DLD1 (cell line): ENCODE data around the gene DOCK4.
"Not testable (repeated sequence)": the region's sequence is repeated elsewhere in the genome, so short reads cannot be mapped to it uniquely, and the experiment has no call there.

Experiments used
- in situ Hi-C: cut with HindIII; loops from 2 replicates; pipeline ENCODE4 v1.10.0; 2017; ENCODE audit warnings: low sequenced_read_pairs

Gene DOCK4

GRCh38 chr7:112134039-112134438 is 72.2 kb downstream of the DOCK4 start:
- in situ Hi-C loops = no loop called here

DNA sequence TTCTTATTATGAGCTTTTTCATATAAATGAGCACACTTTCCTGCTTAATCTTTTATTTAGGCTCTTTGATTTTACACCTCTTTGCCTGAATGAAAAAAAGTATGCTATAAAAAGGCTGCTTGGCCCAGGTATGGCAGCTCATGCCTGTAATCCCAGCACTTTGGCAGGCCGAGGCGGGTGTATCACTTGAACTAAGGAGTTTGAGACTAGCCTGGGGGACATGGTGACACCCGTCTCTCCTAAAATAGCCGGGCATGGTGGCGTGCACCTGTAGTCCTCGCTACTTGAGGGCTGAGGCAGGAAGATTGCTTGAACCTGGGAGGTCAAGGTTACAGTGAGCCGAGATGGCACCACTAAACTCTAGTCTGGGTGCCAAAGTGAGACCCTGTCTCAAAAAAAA is 72.9 kb downstream of the DOCK4 start:
- in situ Hi-C loops = no loop called here

GRCh38 chr7:112132051-112132694 is 74.0 kb downstream of the DOCK4 start:
- in situ Hi-C loops = no loop called here

GRCh38 chr7:112130729-112131410 is 75.3 kb downstream of the DOCK4 start:
- in situ Hi-C loops = no loop called here

- in situ Hi-C loops = no loop called here
These were observed 76.4 kb downstream of the DOCK4 start for GRCh38 chr7:112129655-112130323.

DNA sequence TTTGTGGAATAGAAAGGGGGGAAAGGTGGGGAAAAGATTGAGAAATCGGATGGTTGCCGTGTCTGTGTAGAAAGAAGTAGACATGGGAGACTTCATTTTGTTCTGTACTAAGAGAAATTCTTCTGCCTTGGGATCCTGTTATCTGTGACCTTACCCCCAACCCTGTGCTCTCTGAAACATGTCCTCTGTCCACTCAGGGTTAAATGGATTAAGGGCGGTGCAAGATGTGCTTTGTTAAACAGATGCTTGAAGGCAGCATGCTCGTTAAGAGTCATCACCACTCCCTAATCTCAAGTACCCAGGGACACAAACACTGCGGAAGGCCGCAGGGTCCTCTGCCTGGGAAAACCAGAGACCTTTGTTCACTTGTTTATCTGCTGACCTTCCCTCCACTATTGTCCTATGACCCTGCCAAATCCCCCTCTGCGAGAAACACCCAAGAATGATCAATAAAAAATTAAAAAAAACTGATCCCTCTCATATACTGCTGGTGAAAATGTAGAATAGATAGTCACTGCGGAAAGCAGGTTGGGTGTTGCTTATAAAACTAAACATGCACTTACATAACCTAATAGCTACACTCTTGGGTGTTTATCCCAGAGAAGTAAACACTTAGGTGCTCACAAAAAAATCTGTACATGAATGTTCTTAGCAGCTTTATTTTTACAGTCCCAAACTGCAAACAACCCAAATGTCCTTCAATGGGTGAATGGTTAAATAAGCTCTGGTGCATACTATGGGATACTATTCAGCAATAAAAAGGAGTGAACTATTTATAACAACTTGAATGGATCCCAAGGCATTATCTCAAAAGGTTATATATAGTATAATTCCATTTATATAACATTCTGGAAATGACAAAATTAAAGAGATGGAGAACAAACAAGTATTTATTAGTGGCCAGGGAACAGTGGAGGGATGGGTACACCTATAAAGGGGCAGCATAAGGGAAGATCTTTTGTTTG is 77.5 kb downstream of the DOCK4 start:
- in situ Hi-C loops = not testable (repeated sequence)

DNA sequence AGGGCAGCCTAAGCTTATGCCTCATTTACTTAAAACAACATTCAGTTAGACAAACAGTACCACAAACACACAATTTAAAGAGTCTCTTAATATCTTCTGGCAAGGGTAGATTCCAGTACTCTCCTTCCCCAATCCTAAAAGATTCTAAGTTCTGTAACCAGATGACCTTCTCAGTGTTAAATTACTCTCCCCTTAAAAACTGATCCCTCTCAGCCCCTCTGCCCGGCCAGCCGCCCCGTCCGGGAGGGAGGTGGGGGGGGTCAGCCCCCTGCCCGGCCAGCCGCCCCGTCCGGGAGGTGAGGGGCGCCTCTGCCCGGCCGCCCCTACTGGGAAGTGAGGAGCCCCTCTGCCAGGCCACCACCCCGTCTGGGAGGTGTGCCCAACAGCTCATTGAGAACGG is 78.2 kb downstream of the DOCK4 start:
- in situ Hi-C loops = not testable (repeated sequence)

- in situ Hi-C loops = no loop called here
These were observed 80.9 kb downstream of the DOCK4 start for GRCh38 chr7:112125250-112125649.

DNA sequence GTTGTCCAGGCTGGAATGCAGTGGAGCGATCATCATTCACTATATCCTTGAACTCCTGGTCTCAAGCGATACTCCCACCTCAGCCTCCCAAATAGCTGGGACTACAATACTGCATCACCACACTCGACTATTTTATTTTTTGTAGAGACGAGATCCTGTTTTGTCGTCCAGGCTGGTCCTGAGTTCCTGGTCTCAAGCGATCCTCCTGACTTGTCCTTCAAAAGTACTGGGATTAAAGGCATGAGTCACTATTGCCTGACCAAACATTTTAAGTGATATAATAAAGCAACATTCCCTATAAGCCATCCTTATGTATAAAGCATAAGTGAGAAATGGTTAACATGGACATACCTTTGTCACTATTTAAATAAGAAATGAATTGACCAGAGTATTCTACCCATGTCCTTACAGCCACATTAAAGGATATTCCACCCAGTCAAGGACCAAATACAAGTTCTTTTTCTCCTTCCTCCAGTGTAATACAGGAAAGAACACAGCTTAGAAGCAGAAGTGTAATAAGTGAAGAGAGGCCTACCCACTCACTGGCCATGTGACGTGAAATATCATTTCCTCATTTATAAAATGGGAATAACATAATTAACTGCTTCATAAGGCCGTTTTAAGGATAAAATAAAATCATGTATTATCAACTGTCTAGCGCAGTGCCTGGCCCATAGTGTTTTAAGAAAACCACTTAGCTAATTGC is 82.0 kb downstream of the DOCK4 start:
- in situ Hi-C loops = no loop called here

DNA sequence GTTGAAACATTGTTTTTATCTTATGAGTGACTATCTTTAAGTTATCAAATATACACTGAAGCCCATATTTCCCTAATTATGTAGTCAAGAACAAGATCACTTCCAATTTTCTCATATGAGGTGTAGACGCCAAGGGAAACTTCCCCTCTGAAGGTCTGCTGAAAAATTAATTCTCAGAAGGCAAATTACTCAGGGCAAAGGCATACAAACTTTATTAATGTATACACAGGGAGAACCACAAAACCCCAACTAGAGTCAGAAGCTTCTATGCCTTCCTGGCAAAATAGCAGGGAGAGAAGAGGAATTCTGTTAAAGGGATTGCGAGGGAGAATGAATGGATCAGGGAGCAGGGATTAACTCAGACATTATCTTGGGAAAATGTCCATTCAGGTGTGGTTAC is 83.4 kb downstream of the DOCK4 start:
- in situ Hi-C loops = no loop called here

DNA sequence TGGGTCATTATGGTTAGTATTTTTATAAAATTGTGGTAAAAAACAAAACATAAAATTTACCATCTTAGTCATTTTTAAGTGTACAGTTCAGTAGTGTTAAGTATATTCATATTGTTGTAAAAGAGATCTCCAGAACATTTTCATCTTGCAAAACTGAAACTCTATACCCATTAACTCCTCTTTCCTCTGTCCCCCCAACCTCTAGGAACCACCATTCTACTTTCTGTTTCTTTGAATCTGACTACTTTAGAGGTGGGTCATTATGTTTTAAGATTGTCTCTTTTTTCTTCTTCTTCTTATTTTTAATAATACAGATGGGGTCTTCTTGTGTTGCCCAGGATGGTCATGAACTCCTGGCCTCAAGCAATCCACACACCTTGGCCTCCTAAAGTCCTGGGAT is 84.1 kb downstream of the DOCK4 start:
- in situ Hi-C loops = no loop called here

GRCh38 chr7:112121318-112121717 is 84.9 kb downstream of the DOCK4 start:
- in situ Hi-C loops = no loop called here

DNA sequence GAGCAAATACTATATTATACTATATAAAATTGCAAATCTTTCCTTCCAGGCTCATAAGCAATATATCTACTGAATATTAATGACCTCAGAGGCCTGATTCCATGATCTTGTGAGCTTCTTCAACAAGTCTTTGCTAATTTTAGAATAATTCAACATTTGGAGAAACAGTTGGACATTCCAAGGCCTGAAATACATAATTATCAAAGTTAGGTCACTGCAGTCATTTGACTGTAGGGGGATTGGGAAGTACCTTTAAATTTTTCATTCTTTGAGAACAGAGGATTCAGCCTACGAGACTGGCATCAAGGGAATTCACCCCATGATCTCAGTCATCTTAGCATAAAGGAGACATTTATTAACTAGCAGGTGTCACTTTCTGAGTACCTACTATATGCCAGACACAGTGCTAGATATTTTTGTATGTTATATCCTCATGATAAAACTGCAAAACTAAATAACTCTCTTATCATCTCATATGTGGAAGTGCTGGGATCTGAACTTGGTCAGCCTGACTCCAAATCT is 85.4 kb downstream of the DOCK4 start:
- in situ Hi-C loops = no loop called here

DNA sequence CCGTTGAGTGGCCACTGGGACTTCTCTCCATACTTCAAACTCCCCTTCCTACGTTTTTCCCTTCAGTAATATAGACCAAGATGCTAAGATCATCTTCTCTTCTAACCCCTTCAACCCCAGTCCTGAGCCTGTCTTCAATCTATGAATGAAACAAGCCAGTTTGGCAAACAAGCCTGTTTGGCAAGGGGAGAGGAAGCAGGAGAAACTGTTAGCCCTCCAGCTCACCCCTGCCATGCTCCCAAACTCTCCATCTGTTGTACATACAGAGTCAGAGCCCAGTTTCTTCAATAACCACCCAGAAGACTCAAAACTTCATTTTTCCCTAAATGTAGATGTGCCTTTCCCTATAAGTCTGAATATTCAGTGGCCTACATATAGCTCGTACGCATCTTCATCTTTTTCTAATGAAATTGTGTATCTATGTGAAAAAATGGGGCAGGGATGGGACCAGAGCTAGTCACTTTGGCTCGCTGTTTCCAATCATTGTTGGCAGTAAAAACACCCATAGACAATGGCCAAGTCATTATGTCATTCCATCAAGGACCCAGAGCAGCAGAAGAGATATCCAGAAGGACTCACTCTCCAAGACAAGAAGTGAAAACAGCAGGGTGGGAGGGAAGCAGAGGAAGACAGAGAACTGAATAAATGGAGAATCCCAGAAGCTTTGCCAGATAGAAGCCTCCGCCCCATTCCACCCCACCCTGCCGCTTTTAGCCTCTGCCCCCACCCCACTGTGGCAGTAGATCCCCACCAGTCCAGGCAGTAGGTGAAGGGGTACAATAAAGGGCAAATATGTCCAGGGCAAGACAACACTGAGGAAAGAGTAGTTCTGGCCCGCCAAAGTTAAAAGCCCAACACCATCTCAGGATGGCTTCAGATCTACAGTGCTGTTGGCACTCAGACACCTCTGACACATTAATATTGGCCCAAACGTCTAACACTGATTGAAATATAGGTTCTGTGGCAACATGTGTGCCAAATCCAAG is 87.3 kb downstream of the DOCK4 start:
- in situ Hi-C loops = no loop called here

GRCh38 chr7:112116894-112117293 is 89.3 kb downstream of the DOCK4 start:
- in situ Hi-C loops = no loop called here

- in situ Hi-C loops = no loop called here
These were observed 89.8 kb downstream of the DOCK4 start for GRCh38 chr7:112116358-112116757.

DNA sequence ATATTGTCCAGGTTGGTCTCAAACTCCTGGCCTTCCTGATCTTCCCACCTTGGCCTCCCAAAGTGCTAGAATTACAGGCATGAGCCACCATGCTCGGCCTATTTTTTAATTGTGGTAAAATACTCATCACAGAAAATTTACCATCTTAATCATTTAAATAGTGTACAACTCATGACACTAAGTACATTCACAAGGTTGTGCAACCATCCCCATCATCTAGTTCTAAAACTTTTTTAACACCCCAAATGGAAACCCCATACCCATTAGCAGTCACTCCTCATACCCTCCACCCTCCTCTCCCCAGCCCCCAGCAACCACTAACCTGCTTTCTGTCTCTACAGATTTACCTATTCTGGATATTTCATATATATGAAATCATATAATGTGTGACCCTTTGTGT is 90.3 kb downstream of the DOCK4 start:
- in situ Hi-C loops = no loop called here

DNA sequence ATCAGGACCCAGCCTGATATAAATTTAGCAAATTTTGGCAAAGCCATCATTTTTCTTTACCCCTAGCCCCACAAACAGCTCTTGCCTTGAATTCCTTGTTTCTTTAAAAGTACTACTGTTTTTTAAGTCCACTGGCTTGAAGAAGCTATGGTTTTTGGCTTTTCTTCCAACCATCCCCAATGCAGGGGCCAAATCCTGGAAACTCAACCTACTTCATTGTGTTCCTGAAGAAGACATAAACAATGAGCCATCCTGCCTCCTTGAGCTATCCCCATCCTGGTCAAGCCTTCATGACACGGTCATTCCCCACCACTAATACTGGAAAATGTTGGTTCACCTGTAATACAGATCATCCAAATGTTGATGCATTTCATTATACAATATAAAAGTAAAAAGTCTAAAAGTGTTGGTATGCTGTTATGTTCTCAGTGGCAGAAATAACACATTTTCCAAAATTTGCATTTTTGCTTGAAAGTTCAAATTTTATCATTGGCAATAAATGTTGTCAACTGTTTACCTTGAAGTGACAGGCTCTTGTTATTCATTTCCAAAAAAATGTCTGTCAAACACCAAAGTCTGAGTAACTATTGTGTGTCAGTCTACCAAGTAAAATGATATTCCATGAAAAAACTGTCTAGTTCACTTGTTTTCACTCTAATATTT is 92.2 kb downstream of the DOCK4 start:
- in situ Hi-C loops = no loop called here
